ENCODE results near the gene LACC1. TPM values are rescaled to one million over a fixed set of nuclear protein-coding genes. Genes with fewer than 3 reads are reported as not detected.
A peak's percentile ranks its signal among the peaks of the same experiment; 100 is the strongest.

The LACC1 gene
- total and polyA plus RNA-seq, 5 donors, result 6.0 to 13.4 (median 7.4) TPM

- no peaks in the 10 kb centered on the region for H3K9me3 ChIP-seq (ENCODE audit: control insufficient read depth, low read length)
- no peak for ATAC-seq
- no peak for DNase-seq
- no peaks in the 10 kb centered on the region for H3K4me1 ChIP-seq (ENCODE audit: control insufficient read depth, insufficient read depth, low read length)
- intact Hi-C loops (cut with DNase I), result no loop called here
- H3K27me3 ChIP-seq (ENCODE audit: control insufficient read depth, insufficient read depth), result no peaks in the 10 kb centered on the region
- no peak overlapping the region for H3K4me3 ChIP-seq (ENCODE audit: low read length)
- no peak overlapping the region for H3K27ac ChIP-seq (ENCODE audit: low read length)
- 98% methylated on average over 4 of the region's 4 CpGs for WGBS
Observed at GRCh38 chr13:43864921-43865320, 14.8 kb upstream of the LACC1 start.

DNA sequence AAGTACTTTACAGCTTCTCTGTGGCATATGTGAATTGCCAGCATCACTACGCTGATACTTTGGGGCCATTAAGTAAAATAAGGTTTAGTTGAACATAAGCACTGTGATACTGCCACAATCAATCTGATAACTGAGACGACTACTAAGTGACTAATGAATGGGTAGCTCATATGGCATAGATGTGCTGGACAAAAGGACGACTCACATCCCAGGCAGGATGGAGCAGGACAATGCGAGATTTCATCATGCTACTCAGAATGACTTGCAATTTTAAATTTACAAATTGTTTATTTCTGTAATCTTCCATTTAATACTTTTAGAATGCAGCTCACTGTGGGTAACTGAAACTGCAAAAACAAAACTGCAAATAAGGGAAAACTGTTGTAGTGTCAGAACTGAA, 13.8 kb upstream of the LACC1 start:
- Histone ChIP-seq H3K4me3 (ENCODE audit: low read length) (no peak overlapping the region), H3K27ac (ENCODE audit: low read length) (no peak overlapping the region), H3K27me3 (ENCODE audit: control insufficient read depth, insufficient read depth) (no peaks in the 10 kb centered on the region), H3K9me3 (ENCODE audit: control insufficient read depth, low read length) (no peaks in the 10 kb centered on the region), H3K4me1 (ENCODE audit: control insufficient read depth, insufficient read depth, low read length) (no peaks in the 10 kb centered on the region)
- WGBS, result 84% methylated on average over 4 of the region's 4 CpGs
- intact Hi-C loops (cut with DNase I), result no loop called here
- DNase-seq (no peak), ATAC-seq (no peak)

- intact Hi-C loops (cut with DNase I), result loop anchor here in 1 of 4 donors (10.0 kb wide), 1 partner anchor 1277 kb away; no protein-coding TSS in a partner anchor
- ATAC-seq (no peak), DNase-seq (no peak)
- no peaks in the 10 kb centered on the region for H3K9me3 ChIP-seq (ENCODE audit: control insufficient read depth, low read length)
- H3K27me3 ChIP-seq (ENCODE audit: control insufficient read depth, insufficient read depth), result no peaks in the 10 kb centered on the region
- H3K4me1 ChIP-seq (ENCODE audit: control insufficient read depth, insufficient read depth, low read length), result no peaks in the 10 kb centered on the region
- 91% methylated on average over 1 of the region's 1 CpG for whole genome bisulfite sequencing
- H3K27ac ChIP-seq (ENCODE audit: low read length), result no peak overlapping the region
- no peak overlapping the region for H3K4me3 ChIP-seq (ENCODE audit: low read length)
Observed at GRCh38 chr13:43872181-43872580, 7.5 kb upstream of the LACC1 start.

DNA sequence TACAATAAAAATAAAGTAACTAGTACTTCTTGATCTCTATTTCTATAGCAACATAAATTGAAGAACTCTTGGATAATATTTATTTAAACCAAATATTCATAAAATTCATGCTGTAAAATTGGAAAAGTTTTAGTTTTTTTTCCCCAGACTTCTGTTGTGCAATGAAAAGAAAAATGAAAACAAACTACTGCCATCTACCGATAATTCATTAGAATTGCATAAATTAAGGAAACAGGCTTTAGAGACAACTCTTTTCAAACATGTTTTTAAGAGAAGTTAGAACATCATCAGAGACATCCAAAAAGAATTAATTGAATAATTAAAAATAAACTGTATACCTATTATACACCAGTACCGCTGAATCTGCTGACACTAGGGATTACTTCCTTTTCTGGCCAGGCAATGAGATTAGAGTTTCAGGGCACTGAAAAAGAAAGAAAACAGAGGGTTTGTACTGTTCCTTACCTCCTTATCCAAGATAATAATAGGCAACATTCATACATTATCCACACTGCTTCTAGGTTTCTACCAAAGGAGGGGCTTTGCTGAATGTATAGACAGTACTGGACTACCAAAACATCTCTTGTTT, 5.1 kb upstream of the LACC1 start:
- no peak overlapping the region for H3K4me3 ChIP-seq (ENCODE audit: low read length)
- ATAC-seq (no peak), DNase-seq (no peak)
- H3K4me1 ChIP-seq (ENCODE audit: control insufficient read depth, insufficient read depth, low read length), result peaks cover 2% of the 10 kb centered on the region
- no peaks in the 10 kb centered on the region for H3K9me3 ChIP-seq (ENCODE audit: control insufficient read depth, low read length)
- no peak overlapping the region for H3K27ac ChIP-seq (ENCODE audit: low read length)
- 13% methylated on average over 2 of the region's 2 CpGs for WGBS
- no peaks in the 10 kb centered on the region for H3K27me3 ChIP-seq (ENCODE audit: control insufficient read depth, insufficient read depth)
- intact Hi-C loops (cut with DNase I), result loop anchor here in 1 of 4 donors (10.0 kb wide), 1 partner anchor 1280 kb away; no protein-coding TSS in a partner anchor

- ATAC-seq (no peak), DNase-seq (no peak)
- Histone ChIP-seq H3K27ac (ENCODE audit: low read length) (no peak overlapping the region), H3K4me1 (ENCODE audit: control insufficient read depth, insufficient read depth, low read length) (peaks cover 2% of the 10 kb centered on the region), H3K4me3 (ENCODE audit: low read length) (no peak overlapping the region), H3K27me3 (ENCODE audit: control insufficient read depth, insufficient read depth) (no peaks in the 10 kb centered on the region), H3K9me3 (ENCODE audit: control insufficient read depth, low read length) (no peaks in the 10 kb centered on the region)
- intact Hi-C loops (cut with DNase I), result loop anchor here in 1 of 4 donors (10.0 kb wide), 1 partner anchor 1282 kb away; no protein-coding TSS in a partner anchor
- 95% methylated on average over 2 of the region's 2 CpGs for whole genome bisulfite sequencing
Observed at GRCh38 chr13:43876366-43876765, 3.3 kb upstream of the LACC1 start.

- intact Hi-C loops (cut with DNase I), result loop anchor here in 1 of 4 donors (10.0 kb wide), 1 partner anchor 1283 kb away; no protein-coding TSS in a partner anchor
- no peak for DNase-seq
- no peak for ATAC-seq
- Histone ChIP-seq H3K27me3 (ENCODE audit: control insufficient read depth, insufficient read depth) (no peaks in the 10 kb centered on the region), H3K9me3 (ENCODE audit: control insufficient read depth, low read length) (no peaks in the 10 kb centered on the region), H3K4me3 (ENCODE audit: low read length) (no peak overlapping the region), H3K4me1 (ENCODE audit: control insufficient read depth, insufficient read depth, low read length) (peaks cover 2% of the 10 kb centered on the region), H3K27ac (ENCODE audit: low read length) (no peak overlapping the region)
Observed at GRCh38 chr13:43877326-43877725, 2.4 kb upstream of the LACC1 start.

GRCh38 chr13:43877766-43878165, 1.9 kb upstream of the LACC1 start:
- Histone ChIP-seq H3K27ac (ENCODE audit: low read length) (no peak overlapping the region), H3K9me3 (ENCODE audit: control insufficient read depth, low read length) (no peaks in the 10 kb centered on the region), H3K4me1 (ENCODE audit: control insufficient read depth, insufficient read depth, low read length) (peaks cover 2% of the 10 kb centered on the region), H3K4me3 (ENCODE audit: low read length) (no peak overlapping the region), H3K27me3 (ENCODE audit: control insufficient read depth, insufficient read depth) (no peaks in the 10 kb centered on the region)
- ATAC-seq (no peak), DNase-seq (no peak)
- 90% methylated on average over 1 of the region's 1 CpG for WGBS
- intact Hi-C loops (cut with DNase I), result loop anchor here in 1 of 4 donors (10.0 kb wide), 1 partner anchor 1283 kb away; no protein-coding TSS in a partner anchor

GRCh38 chr13:43878892-43879754, 581 bp upstream of the LACC1 start, which contains the start of gene CCDC122:
Gene CCDC122, minus strand, starts transcription at chr13:43879740. Its CDS starts 10,364 bp downstream, at chr13:43869376.
- peaks cover 2% of the 10 kb centered on the region for H3K4me1 ChIP-seq (ENCODE audit: control insufficient read depth, insufficient read depth, low read length)
- under 1% methylated on average over 78 of the region's 78 CpGs for WGBS

DNA sequence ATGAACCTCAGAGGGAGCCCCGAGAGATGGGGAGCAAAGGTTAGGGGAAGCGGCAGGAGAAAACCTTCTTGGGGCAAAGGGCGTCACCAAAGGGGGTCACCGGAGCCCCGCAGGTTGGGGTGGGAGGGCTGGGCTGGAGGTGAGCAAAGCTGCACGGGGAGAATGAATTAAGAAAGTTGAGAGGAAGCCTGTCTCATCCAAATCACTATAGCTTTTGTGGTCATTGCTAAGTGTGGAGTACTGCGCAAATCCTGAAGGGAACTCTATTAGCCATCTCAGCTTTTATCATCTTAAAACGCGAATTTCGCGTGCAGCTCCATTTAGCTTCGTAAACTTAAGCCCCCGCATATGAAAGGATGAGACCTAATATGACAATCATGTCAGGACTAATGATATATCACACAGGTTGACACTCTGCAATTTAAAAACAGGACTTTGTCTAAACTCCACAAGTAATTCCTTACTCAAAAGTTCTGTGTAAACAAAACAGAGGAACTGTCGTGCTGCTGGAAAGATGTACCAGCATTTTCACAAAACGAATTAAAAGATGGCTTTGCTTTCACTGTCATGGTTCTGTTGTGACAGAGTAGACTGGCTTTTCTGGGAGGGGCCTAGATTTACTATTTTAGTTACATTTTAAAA, 631 bp downstream of the LACC1 start:
- peak overlapping the region; percentile 77 for H3K27ac ChIP-seq (ENCODE audit: low read length)
- DNase-seq, result no peak
- intact Hi-C loops (cut with DNase I), result no loop called here
- H3K4me3 ChIP-seq (ENCODE audit: low read length), result peak overlapping the region; percentile 76
- WGBS, result 33% methylated on average over 15 of the region's 15 CpGs
- H3K27me3 ChIP-seq (ENCODE audit: control insufficient read depth, insufficient read depth), result no peaks in the 10 kb centered on the region
- H3K9me3 ChIP-seq (ENCODE audit: control insufficient read depth, low read length), result no peaks in the 10 kb centered on the region
- peaks cover 2% of the 10 kb centered on the region for H3K4me1 ChIP-seq (ENCODE audit: control insufficient read depth, insufficient read depth, low read length)
- peak in 1 of 2 donors; percentile 2 for ATAC-seq

More at GRCh38 chr13:43878892-43879754, 581 bp upstream of the LACC1 start, which contains the start of gene CCDC122:
- peak within 1 kb of the TSS; percentile 76 for H3K4me3 ChIP-seq (ENCODE audit: low read length)
- peak; percentile 88 to 94 (median 94) for DNase-seq
- H3K27me3 ChIP-seq (ENCODE audit: control insufficient read depth, insufficient read depth), result no peaks in the 10 kb centered on the region
- peak within 1 kb of the TSS; percentile 95 for H3K27ac ChIP-seq (ENCODE audit: low read length)
- H3K9me3 ChIP-seq (ENCODE audit: control insufficient read depth, low read length), result no peaks in the 10 kb centered on the region
- intact Hi-C loops (cut with DNase I), result loop anchor here in 1 of 4 donors (10.0 kb wide), 1 partner anchor 1284 kb away; no protein-coding TSS in a partner anchor
- ATAC-seq, result peak; percentile 93 to 95

- Histone ChIP-seq H3K9me3 (ENCODE audit: control insufficient read depth, low read length) (no peaks in the 10 kb centered on the region), H3K4me1 (ENCODE audit: control insufficient read depth, insufficient read depth, low read length) (peaks cover 2% of the 10 kb centered on the region), H3K4me3 (ENCODE audit: low read length) (no peak overlapping the region), H3K27ac (ENCODE audit: low read length) (no peak overlapping the region), H3K27me3 (ENCODE audit: control insufficient read depth, insufficient read depth) (no peaks in the 10 kb centered on the region)
- intact Hi-C loops (cut with DNase I), result no loop called here
- ATAC-seq (no peak), DNase-seq (no peak)
Observed at GRCh38 chr13:43880926-43881325, 1.2 kb downstream of the LACC1 start.

- H3K4me1 ChIP-seq (ENCODE audit: control insufficient read depth, insufficient read depth, low read length), result peaks cover 2% of the 10 kb centered on the region
- no peak overlapping the region for H3K4me3 ChIP-seq (ENCODE audit: low read length)
- no peaks in the 10 kb centered on the region for H3K9me3 ChIP-seq (ENCODE audit: control insufficient read depth, low read length)
- DNase-seq (no peak), ATAC-seq (no peak)
- no peaks in the 10 kb centered on the region for H3K27me3 ChIP-seq (ENCODE audit: control insufficient read depth, insufficient read depth)
- H3K27ac ChIP-seq (ENCODE audit: low read length), result no peak overlapping the region
- intact Hi-C loops (cut with DNase I), result no loop called here
Observed at GRCh38 chr13:43881580-43881979, 1.9 kb downstream of the LACC1 start.
